ENCODE data around the gene TECPR1. TPM values are rescaled to one million over a fixed set of nuclear protein-coding genes. Genes with fewer than 3 reads are reported as not detected.

The TECPR1 gene
- total and polyA plus RNA-seq, 2 donors (not counting 1 experiment from before 2014, with no cell fraction given): 20.9 to 52.2 TPM

DNA sequence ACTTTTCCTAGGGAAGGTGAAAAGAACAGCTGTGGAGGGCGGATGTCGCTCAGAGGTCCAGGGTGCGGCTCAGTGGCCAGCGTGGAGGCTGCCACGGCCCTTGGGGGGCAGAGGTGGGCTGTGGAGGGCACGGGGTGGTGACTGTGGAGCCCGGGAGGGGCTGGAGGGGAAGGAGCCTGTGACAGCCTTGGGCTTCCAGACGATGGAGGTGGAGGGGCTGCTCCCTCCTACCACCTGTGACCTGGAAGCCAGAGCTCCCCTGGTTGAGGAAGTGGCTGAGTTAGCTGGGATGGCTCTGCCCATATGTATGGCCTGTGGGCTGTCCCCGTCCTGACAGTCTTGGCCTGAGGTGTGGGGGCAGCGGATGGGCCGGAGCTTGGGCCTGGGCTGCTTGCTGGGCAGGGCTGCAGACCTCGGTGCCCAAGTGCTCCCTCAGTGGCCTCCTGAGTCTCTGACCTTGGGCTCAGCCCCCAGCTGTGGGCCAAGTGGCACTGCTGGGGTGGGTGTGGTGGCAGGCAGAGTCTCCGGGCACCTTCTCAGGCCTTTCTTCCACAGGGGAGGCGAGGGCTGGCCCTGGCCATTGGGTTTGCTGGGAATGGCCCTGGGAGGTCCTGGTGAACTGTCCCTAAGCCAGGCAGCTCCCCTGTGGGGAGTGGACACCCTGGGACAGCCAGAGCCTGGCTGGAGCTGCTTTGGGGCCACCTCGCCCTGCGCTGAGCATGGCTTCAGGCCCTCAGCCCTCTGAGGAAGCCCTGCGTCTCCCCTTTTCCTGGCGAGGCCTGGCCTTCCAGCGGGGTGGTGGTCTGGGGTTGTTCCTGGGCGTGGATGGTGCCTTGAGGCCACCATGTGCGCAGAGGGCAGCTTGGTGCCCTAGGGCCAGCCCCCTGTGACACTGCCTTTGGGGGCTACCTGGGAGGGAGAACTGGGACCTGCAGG is 33.4 kb upstream of the TECPR1 start:
- TF ChIP-seq, protein P1, sequence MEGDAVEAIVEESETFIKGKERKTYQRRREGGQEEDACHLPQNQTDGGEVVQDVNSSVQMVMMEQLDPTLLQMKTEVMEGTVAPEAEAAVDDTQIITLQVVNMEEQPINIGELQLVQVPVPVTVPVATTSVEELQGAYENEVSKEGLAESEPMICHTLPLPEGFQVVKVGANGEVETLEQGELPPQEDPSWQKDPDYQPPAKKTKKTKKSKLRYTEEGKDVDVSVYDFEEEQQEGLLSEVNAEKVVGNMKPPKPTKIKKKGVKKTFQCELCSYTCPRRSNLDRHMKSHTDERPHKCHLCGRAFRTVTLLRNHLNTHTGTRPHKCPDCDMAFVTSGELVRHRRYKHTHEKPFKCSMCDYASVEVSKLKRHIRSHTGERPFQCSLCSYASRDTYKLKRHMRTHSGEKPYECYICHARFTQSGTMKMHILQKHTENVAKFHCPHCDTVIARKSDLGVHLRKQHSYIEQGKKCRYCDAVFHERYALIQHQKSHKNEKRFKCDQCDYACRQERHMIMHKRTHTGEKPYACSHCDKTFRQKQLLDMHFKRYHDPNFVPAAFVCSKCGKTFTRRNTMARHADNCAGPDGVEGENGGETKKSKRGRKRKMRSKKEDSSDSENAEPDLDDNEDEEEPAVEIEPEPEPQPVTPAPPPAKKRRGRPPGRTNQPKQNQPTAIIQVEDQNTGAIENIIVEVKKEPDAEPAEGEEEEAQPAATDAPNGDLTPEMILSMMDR (IDR thresholded peaks at IDR 0.05): no peak
- TF ChIP-seq EZH2 (IDR thresholded peaks at IDR 0.05; ENCODE audit: borderline replicate concordance, insufficient read depth, low read depth, low read length, poor library complexity, severe bottlenecking): no peak
- no peak overlapping the region for H3K9ac ChIP-seq (ENCODE audit: low read length)
- POLR2A ChIA-PET: interaction anchor here (0.6 kb wide), 1 partner anchor 869 kb away, joined by 3 read pairs; no protein-coding TSS in a partner anchor
- no peaks in the 10 kb centered on the region for H3K9me3 Mint-ChIP-seq (ENCODE audit: insufficient read depth)
- ATAC-seq (ENCODE audit: low read depth) (no peak), DNase-seq (no peak)
- H3K9me3 ChIP-seq (ENCODE audit: control extremely low read depth in 1 of 3, control insufficient read depth in 2 of 3, insufficient read depth in 1 of 3, low read length in 2 of 3): no peaks in the 10 kb centered on the region
- H3K27me3 ChIP-seq (replicated peaks in 1 of 4; ENCODE audit: control extremely low read depth in 1 of 4, control insufficient read depth in 3 of 4, insufficient read depth in 4 of 4, low read length in 3 of 4): no peaks in the 10 kb centered on the region
- H3K27me3 Mint-ChIP-seq: no peaks in the 10 kb centered on the region
- no peak overlapping the region for H3K4me3 ChIP-seq (ENCODE audit: control extremely low read depth in 1 of 5, extremely low read depth in 1 of 5, insufficient read depth in 1 of 5, low read depth in 2 of 5, low read length in 4 of 5)
- H2AFZ ChIP-seq (ENCODE audit: insufficient read depth, low read depth, low read length, poor library complexity, severe bottlenecking): no peak overlapping the region
- intact Hi-C loops (cut with micrococcal nuclease): no loop called here
- H3K27ac Mint-ChIP-seq: no peak overlapping the region
- no peak overlapping the region for H3K4me2 ChIP-seq (replicated peaks; ENCODE audit: low read depth, low read length, poor library complexity, severe bottlenecking)
- CTCF ChIA-PET: interaction anchor here (0.9 to 1.7 kb wide), 2 partner anchors 136 to 594 kb away, joined by 3 read pairs; no protein-coding TSS in a partner anchor
- WGBS (ENCODE audit: insufficient coverage): 91% methylated on average over 19 of the region's 21 CpGs
- H3K79me2 ChIP-seq (ENCODE audit: control insufficient read depth, insufficient read depth, low read length): peaks cover 40% of the 10 kb centered on the region
- peaks cover 40% of the 10 kb centered on the region for H3K4me1 Mint-ChIP-seq
- peaks cover 61% of the 10 kb centered on the region for H4K20me1 ChIP-seq (ENCODE audit: control insufficient read depth, insufficient read depth, low read length, poor library complexity, severe bottlenecking)
- peaks cover 21 to 41% of the 10 kb centered on the region in 2 donors for H3K4me1 ChIP-seq (ENCODE audit: control insufficient read depth in 2 of 2, insufficient read depth in 2 of 2, low read length in 2 of 2)
- H3K4me3 Mint-ChIP-seq: no peak overlapping the region
- no peaks in the 10 kb centered on the region for H3K36me3 ChIP-seq (replicated peaks in 1 of 2; ENCODE audit: control extremely low read depth in 1 of 2, control insufficient read depth in 1 of 2, extremely low read depth in 1 of 2, insufficient read depth in 2 of 2, low read length in 1 of 2)
- H3K27ac ChIP-seq (ENCODE audit: low read length in 2 of 2): no peak overlapping the region

Measured in B cell (primary cell).